22Rv1 (cell line): ENCODE results near the gene CRMP1.

ENCODE experiments used
- CTCF ChIP-seq: fragments of 450-650 bp; IDR thresholded peaks from 2 replicates; pipeline ENCODE4 v1.5.1; 2017; ENCODE audit warnings: mild to moderate bottlenecking
- ZFX ChIP-seq: fragments of 450-650 bp; IDR thresholded peaks from 2 replicates; pipeline ENCODE4 v1.6.1; 2017; ENCODE audit warnings: antibody characterized with exemption, borderline replicate concordance

DNA sequence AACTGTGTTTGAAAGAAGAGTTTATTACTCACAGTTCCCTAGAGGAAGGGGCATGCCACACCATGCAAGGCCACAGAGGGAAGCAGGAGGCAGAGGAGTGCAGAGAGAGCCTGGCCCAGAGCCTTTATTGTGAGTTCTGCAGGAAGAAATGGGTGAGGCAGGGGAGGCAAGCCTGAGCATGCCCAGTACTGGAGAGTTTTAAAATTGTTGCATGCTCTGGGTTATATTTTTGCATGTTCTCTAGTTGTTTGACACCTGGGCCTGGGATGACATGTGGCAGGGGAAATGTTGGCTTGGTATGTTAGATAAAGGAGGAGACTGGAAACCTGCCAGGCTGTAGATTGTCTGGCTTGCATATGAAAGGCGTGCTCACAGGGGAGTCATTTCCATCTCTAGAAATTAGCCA lies 19.7 kb upstream of the CRMP1 start:
- no peak for TF ChIP-seq CTCF
- TF ChIP-seq ZFX = no peak
